Measurements from ENCODE around the gene AVEN. TPM values are rescaled to one million over a fixed set of nuclear protein-coding genes. Genes with fewer than 3 reads are reported as not detected.

Gene AVEN
- total and polyA plus RNA-seq, 9 of the 15 experiments (the other 6 are each of a cell fraction or from before 2014, with no cell fraction given), result 1.5 to 6.4 (median 4.7) TPM

DNA sequence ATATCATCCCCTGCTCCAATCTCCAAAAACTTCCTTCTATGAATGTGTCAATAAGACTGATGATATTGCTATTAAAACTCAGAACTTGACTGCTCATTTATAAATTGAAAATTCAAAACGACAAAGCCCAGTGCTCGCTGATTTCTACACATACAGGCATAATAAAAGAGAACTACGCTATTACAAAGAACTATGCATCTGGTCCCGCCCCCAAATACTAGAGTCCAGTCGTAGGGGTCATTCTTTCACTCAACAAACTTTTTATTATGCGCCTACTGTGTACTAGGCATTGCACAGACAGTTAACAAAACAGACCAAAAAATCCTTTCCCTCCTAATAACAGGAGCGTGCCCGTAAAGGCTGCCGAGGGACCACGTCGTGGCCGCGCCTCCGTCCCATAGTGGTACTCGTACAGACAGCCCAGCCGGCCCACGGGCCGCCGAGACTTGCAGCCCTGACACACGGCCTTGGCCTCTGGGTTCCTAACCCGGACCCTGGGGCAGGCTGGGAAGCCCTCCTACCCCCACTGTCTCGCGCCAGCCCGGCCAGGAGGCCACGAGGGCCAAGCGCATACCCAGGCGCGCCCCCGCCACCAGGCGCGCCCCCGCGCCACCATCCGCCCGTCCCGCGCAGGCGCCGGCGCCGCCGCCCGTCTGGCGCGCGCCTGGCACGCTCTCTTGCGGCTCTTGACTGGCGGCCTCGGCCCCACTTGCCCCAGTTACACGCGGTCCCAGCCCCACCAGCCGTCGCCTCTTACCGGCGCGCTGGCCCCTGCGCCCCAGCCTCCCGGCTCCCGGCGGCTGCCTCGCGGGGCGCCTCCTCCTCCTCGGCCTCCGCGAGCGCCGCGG is 757 bp downstream of the AVEN start (continued):
- TF ChIP-seq XRCC5 (IDR thresholded peaks at IDR 0.05; ENCODE audit: low read depth, low read length) (no peak), BHLHE40 (IDR thresholded peaks at IDR 0.05; ENCODE audit: low read length) (no peak), RBBP5 (IDR thresholded peaks at IDR 0.05; ENCODE audit: borderline replicate concordance, insufficient read depth, low read length, poor library complexity, severe bottlenecking) (peak; percentile 70), ZFX (CRISPR knock-in tag; IDR thresholded peaks at IDR 0.05) (peak; percentile 74), IFI16 (CRISPR knock-in tag; IDR thresholded peaks at IDR 0.05) (no peak), FOXK2 (conservative IDR thresholded peaks at IDR 0.05 in 1 of 2, IDR thresholded peaks at IDR 0.05 in 1 of 2; ENCODE audit: low read depth in 2 of 2) (no peak), CBX2 (IDR thresholded peaks at IDR 0.05; ENCODE audit: insufficient read depth, low read length, poor library complexity, severe bottlenecking) (no peak)
- TF ChIP-seq, protein P1, sequence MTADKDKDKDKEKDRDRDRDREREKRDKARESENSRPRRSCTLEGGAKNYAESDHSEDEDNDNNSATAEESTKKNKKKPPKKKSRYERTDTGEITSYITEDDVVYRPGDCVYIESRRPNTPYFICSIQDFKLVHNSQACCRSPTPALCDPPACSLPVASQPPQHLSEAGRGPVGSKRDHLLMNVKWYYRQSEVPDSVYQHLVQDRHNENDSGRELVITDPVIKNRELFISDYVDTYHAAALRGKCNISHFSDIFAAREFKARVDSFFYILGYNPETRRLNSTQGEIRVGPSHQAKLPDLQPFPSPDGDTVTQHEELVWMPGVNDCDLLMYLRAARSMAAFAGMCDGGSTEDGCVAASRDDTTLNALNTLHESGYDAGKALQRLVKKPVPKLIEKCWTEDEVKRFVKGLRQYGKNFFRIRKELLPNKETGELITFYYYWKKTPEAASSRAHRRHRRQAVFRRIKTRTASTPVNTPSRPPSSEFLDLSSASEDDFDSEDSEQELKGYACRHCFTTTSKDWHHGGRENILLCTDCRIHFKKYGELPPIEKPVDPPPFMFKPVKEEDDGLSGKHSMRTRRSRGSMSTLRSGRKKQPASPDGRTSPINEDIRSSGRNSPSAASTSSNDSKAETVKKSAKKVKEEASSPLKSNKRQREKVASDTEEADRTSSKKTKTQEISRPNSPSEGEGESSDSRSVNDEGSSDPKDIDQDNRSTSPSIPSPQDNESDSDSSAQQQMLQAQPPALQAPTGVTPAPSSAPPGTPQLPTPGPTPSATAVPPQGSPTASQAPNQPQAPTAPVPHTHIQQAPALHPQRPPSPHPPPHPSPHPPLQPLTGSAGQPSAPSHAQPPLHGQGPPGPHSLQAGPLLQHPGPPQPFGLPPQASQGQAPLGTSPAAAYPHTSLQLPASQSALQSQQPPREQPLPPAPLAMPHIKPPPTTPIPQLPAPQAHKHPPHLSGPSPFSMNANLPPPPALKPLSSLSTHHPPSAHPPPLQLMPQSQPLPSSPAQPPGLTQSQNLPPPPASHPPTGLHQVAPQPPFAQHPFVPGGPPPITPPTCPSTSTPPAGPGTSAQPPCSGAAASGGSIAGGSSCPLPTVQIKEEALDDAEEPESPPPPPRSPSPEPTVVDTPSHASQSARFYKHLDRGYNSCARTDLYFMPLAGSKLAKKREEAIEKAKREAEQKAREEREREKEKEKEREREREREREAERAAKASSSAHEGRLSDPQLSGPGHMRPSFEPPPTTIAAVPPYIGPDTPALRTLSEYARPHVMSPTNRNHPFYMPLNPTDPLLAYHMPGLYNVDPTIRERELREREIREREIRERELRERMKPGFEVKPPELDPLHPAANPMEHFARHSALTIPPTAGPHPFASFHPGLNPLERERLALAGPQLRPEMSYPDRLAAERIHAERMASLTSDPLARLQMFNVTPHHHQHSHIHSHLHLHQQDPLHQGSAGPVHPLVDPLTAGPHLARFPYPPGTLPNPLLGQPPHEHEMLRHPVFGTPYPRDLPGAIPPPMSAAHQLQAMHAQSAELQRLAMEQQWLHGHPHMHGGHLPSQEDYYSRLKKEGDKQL (CRISPR knock-in tag; IDR thresholded peaks at IDR 0.05; ENCODE audit: borderline replicate concordance), result no peak
- TF ChIP-seq, protein P2, sequence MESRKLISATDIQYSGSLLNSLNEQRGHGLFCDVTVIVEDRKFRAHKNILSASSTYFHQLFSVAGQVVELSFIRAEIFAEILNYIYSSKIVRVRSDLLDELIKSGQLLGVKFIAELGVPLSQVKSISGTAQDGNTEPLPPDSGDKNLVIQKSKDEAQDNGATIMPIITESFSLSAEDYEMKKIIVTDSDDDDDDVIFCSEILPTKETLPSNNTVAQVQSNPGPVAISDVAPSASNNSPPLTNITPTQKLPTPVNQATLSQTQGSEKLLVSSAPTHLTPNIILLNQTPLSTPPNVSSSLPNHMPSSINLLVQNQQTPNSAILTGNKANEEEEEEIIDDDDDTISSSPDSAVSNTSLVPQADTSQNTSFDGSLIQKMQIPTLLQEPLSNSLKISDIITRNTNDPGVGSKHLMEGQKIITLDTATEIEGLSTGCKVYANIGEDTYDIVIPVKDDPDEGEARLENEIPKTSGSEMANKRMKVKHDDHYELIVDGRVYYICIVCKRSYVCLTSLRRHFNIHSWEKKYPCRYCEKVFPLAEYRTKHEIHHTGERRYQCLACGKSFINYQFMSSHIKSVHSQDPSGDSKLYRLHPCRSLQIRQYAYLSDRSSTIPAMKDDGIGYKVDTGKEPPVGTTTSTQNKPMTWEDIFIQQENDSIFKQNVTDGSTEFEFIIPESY (CRISPR knock-in tag; IDR thresholded peaks at IDR 0.05), result peak; percentile 43; the same call in 1 of the 2 replicates
- TF ChIP-seq, protein P3, sequence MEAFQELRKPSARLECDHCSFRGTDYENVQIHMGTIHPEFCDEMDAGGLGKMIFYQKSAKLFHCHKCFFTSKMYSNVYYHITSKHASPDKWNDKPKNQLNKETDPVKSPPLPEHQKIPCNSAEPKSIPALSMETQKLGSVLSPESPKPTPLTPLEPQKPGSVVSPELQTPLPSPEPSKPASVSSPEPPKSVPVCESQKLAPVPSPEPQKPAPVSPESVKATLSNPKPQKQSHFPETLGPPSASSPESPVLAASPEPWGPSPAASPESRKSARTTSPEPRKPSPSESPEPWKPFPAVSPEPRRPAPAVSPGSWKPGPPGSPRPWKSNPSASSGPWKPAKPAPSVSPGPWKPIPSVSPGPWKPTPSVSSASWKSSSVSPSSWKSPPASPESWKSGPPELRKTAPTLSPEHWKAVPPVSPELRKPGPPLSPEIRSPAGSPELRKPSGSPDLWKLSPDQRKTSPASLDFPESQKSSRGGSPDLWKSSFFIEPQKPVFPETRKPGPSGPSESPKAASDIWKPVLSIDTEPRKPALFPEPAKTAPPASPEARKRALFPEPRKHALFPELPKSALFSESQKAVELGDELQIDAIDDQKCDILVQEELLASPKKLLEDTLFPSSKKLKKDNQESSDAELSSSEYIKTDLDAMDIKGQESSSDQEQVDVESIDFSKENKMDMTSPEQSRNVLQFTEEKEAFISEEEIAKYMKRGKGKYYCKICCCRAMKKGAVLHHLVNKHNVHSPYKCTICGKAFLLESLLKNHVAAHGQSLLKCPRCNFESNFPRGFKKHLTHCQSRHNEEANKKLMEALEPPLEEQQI (IDR thresholded peaks at IDR 0.05), result no peak
- TF ChIP-seq, protein P4, sequence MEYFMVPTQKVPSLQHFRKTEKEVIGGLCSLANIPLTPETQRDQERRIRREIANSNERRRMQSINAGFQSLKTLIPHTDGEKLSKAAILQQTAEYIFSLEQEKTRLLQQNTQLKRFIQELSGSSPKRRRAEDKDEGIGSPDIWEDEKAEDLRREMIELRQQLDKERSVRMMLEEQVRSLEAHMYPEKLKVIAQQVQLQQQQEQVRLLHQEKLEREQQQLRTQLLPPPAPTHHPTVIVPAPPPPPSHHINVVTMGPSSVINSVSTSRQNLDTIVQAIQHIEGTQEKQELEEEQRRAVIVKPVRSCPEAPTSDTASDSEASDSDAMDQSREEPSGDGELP (CRISPR knock-in tag; IDR thresholded peaks at IDR 0.05; ENCODE audit: borderline replicate concordance), result 0 out of 2 replicates have a peak, but pooled peaks have one; percentile 32
- TF ChIP-seq, protein P5, sequence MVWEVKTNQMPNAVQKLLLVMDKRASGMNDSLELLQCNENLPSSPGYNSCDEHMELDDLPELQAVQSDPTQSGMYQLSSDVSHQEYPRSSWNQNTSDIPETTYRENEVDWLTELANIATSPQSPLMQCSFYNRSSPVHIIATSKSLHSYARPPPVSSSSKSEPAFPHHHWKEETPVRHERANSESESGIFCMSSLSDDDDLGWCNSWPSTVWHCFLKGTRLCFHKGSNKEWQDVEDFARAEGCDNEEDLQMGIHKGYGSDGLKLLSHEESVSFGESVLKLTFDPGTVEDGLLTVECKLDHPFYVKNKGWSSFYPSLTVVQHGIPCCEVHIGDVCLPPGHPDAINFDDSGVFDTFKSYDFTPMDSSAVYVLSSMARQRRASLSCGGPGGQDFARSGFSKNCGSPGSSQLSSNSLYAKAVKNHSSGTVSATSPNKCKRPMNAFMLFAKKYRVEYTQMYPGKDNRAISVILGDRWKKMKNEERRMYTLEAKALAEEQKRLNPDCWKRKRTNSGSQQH (CRISPR knock-in tag; IDR thresholded peaks at IDR 0.05), result no peak
